Endothelial cell of hepatic sinusoid (primary cell): ENCODE results near the gene UST.
"Not testable (repeated sequence)": the region's sequence is repeated elsewhere in the genome, so short reads cannot be mapped to it uniquely, and the experiment has no call there.

Experiments used
- in situ Hi-C: cut with HindIII; loops from 2 replicates; pipeline ENCODE4 v1.10.0; 2017; ENCODE audit warnings: low sequenced_read_pairs

UST gene

DNA sequence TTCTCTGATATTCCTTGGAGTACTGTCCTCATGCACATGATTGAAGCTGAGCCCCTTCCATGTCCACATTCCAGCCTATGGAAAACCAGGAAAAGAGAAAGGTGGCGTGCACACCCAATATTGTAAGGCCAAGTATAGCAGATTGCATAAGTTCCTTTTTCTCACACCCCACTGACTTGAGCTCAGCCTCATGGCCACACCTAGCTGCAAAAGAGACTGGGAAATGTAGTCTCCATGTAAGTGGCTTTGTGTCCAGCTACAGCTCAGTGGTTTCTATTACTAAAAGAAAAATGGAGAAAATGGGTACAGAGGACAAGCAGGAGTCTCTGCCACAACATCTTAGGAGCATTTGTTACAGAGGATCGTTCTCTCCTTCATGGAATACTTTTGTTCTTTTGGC lies 10.8 kb upstream of the UST start:
- in situ Hi-C loops = no loop called here

DNA sequence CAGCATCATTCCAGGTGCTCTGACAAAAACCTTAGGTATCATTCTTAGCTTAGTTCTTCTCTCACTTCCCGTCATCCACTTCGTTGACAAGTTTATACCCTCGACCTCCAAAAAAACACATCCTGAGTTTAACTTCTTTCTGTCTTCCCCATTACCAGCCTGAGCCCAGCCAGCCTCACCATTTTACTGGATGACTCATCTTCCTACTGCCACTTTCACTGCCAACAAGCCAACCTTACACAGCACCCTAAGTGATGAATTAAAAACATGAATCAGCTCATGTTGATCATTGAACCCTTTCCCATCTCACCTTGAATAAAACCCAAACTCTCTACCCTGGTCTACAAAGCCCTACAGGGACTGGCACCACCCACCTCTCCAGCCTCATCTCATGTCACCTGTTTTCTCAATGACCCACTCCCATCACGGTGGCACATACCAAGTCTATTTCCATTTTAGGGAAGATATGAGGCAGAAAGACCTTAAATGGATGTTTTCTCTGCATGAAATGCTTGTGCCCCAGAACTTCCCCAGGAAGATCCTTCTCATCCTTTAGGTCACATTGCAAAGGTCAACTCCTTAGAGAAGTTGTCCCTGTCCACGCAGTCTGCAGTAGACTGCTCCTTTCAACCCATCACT lies 9.9 kb upstream of the UST start:
- in situ Hi-C loops = no loop called here

DNA sequence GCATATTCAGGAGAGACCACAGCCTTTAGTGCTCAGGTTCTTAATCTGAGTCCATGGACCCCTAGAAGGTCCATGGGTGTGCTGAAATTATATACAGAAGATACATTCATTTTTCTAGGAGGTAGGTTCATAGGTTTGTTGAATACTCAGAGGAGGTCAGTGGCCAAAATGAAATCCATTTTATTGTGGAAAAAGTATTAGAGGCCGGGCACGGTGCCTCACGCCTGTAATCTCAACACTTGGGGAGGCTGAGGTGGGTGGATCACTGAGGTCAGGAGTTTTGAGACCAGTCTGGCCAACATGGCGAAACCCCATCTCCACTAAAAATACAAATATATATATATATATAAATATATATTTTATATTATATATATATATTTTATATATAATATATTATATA lies 9.0 kb upstream of the UST start:
- in situ Hi-C loops = no loop called here

DNA sequence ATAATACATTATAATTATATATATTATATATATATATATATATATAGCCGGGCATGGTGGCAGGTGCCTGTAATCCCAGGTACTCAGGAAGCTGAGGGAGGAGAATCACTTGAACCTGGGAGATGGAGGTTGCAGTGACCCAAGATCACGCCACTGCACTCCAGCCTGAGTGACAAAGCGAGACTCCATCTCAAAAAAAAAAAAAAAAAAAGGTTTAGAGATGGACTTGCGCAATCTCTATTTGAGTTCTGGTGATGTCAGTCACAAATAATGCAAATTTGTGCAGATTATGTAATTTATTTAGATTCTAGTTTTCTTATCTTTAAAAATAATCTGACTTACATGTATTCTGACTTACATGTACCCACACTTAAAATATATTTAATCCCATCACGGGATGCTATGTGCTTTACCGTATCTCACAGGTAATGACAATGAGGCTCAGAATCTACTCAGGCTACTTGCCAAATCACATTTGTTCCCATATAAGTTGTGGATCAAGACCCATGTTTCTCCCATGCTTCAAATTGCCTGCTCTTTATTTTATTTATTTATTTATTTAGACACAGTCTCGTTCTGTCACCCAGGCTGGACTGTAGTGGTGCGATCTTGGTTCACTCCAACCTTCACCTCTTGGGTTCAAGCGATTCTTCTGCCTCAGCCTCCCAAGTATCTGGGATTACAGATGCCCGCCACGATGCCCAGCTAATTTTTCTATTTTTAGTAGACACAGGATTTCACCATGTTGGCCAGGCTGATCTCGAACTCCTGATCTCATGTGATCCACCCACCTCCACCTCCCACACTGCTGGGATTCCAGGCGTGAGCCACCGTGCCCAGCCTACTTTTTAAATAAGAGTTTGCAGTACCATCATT lies 7.6 kb upstream of the UST start:
- in situ Hi-C loops = no loop called here

DNA sequence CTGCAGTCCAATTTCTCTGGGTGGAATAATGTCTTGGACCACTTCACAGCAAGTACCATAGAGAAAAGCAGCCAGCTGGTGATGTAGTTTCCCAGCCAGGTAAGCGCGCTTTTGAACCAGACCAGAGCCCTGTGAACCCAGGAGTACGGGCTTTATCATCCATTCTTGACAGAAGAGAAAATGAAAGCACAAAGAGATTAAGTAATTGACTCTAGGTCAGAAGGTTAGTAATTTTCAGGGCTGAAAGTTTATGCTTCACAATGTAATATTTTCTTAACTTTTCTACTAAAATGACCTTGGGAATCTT lies 7.1 kb upstream of the UST start:
- in situ Hi-C loops = no loop called here

DNA sequence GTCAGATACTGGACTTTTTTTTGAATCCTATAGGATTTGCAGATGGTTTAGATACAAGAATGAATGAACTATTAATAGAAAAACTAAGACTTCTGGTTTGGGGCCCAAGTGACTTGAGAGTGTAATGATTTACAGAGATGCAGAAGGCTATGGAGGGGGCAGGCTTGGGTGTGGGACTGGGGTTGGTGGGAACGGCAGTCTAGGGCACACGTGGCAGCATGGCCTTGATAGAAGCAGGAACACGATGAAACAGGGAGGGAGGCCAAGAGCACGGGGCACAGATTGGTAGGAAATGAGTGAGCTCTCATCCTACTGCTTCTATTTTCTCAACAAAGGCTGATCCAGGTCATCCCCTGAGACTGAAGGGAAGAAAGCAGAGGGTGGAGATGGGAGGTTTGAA lies 3.4 kb upstream of the UST start:
- in situ Hi-C loops = no loop called here

DNA sequence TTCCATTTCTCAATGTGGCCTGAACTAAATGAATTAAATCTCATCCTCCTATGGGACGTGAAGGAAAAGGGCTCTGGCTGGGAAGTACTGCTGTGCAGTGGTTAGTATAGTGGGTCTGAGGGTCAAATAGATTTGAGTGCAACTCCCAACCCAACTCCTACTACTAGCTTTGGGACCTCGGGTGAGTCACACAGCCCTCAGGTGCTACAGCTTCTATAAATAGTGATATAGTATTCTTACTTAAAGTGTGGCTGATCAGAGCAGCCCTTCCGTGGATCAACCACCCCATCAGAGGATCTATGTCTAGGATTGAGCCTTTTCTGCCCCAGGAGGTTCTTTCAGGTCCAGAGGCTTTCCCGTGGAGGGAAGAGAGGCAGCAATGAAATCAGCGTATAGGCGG lies 904 bp upstream of the UST start:
- in situ Hi-C loops = no loop called here

DNA sequence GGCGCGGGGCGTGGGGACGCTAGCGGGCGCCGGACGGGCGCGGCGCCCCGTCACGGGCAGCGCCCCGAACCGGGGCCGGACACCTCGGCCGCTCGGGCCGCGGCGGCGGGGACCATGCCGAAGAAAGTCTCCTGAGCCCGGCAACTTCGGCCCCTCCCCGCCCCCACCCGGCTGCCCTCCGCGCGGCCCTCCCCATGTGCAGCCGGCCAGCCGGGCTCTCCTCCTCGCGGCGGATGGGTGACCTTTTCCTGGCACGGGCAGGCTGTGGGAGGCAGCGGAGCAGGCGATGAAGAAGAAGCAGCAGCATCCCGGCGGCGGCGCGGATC lies 278 bp downstream of the UST start:
- in situ Hi-C loops = no loop called here

DNA sequence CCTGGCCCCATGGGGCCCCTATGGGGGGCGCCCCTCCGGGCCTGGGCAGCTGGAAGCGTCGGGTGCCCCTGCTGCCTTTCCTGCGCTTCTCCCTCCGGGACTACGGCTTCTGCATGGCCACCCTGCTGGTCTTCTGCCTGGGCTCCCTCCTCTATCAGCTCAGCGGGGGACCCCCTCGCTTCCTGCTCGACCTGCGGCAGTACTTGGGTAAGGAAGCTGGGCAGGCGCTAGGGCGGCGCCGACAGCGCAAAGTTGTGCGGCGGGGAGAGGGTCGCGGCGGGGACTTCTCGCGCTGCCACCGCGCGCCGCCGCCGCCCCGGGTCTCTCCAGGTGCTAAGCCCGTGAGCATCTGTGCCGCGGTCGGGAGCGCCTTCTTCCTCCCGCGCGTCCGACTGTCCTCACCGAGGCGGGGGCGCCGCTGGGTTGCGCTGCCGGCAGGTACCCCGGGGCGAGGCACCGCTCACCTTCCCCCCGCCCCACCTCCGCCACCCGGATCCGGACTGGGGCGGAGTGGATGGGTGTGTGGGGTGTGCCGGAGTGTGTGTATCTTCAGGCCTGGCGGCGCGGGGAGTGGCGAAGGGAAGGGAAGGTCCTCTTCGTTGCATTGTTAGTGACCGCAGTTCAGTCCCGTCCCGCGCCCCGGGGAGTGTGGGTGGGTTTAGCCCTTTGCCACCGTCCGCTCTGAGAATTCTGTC lies 788 bp downstream of the UST start:
- in situ Hi-C loops = no loop called here

DNA sequence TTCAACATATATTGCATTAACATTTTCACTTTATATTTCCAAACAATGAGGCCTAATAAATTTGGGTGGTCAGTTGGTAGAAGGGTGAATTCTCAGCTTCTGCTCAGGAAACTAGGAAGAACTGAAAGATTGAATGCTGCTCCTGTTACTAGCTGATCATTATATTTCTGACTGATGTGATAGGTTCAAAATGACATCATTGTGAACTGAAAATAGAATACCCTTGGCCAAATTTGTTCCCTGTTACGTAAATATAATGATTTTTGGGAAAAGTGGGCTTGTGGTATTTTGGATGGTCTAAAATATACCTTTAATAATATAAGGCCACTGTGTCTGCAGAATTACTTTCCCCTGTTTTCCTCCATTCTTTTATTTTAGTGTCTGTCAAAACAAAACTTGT lies 2.8 kb downstream of the UST start:
- in situ Hi-C loops = no loop called here

DNA sequence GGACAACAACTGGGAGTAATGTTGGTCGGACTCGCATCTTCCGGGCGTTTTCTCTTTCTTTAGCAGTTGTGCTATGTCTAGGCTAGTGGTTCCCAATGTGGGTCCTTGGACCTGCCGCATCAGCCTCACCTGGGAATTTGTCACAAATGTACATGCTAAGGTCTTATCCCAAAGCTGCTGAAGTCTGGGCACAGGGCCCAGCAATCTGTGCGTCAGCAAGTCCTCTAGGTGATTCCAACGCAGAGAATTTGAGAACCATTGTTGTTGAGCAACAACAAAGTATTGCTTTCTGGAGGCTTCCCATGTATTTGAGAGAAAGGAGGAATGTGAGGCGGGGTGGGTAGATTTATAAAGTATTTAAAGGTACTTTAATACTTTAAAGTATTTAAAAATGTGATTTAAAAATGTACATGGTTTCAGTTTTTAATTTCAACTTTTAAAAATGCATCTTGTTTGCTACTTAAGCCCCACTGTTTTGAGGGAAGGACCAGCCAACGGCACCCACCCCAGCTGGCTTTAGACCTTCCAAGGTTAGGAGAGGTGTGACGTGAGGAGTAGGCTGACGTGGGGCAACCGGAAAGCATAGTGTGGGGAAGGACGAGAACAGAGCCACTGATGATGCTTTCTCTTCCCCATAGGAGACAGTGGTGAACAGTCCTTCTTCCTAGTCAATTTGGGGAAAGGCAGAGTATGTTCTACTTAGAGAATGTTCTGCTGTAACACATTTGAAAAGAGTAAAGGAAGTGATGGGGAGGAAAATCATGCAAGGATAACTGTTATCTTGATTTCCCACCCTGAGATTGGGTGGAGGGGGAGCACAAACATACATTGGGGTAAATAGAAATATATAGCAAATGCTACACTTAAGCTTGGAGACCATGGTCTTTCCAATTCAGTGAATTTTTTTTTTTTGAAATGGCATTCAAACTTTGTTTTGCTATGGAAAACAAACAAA lies 4.3 kb downstream of the UST start:
- in situ Hi-C loops = no loop called here

DNA sequence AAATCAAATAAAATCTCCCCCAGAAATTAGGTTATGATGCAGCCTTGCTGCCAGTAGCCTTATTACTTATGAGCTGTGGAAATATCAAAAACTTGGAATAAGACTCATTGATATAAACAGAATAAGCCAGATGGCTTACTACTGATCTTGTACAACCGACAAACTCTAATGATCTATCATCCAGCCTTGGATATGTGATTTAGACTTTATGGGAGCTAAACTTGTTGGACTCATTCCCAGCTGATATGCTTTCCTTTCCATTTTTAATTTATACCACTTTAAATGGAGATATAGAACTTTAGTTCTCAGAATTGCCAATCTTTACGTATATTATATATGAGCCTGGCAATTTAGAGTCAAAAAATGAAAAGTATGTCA lies 5.0 kb downstream of the UST start:
- in situ Hi-C loops = no loop called here

DNA sequence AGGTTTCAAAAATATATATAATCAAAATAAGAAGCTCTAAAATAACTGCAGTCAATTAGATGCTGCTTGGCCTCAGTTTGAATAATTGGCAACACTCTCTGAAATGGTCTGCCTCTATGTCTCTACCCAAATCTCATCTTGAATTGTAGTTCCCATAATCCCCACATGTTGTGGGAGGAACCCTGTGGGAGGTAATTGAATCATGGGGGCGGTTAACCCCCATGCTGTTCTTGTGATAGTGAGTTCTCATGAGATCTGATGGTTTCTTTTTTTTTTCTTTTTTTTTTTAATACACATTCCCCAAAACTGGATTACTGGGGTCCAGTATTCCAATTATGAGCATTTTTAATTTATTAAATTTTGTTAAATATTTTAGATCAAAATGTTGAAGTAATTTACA lies 8.5 kb downstream of the UST start:
- in situ Hi-C loops = not testable (repeated sequence)

DNA sequence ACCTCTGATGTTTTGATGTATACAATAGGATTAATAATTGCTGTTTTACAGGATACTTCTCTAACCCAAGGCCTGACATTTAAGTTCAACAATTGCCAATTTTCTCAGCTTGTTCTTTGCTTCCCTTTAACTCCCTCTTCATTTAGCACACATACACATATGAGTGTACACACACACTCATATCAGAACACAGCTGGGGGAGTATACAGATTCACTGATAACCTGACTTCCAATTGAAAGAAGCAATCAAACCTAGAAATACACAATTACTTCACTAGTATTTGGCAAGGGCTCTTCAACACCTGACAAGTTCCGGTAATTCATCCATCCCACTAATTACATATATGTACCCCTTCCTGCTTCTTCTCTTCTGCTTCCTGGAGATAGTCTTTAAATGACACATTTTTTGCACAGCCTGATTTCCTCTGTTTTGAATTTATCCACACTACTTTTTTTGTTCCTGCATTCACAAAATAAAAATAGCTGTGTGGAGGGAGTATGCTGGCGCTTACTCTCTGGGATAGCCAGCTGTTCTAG lies 11.2 kb downstream of the UST start:
- in situ Hi-C loops = no loop called here

DNA sequence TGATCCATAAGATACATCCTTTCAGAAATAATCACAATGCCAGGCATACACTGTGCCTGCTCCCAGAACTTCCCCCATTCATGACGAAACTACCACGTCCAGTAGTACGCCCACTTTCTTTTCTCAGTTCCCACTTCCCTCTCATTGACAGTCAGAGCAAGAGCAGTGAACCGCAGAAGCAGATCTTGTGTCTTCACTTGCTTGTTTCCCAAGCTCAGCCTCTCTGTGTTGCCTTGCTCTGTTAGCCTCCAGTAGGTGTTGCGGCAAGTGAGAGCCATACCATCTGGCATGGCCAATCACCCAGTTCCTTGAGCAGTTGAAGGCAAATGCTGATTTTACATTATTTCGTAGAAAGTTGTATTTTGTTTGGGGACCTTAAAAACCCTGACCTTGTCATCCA lies 11.7 kb downstream of the UST start:
- in situ Hi-C loops = no loop called here

DNA sequence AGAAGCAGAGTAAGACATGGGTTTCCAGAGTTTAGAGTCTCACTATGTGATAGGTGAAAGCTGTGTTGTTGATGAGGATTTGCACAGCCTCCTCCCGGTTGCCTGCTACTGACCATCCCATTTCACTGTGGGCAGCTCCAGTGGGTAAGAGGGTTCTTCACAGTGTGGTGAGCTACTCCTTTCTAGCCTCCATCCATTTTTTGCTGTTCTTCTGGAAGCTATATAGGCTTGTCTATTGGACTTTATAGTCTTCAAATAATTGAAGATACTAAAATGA lies 13.4 kb downstream of the UST start:
- in situ Hi-C loops = no loop called here

DNA sequence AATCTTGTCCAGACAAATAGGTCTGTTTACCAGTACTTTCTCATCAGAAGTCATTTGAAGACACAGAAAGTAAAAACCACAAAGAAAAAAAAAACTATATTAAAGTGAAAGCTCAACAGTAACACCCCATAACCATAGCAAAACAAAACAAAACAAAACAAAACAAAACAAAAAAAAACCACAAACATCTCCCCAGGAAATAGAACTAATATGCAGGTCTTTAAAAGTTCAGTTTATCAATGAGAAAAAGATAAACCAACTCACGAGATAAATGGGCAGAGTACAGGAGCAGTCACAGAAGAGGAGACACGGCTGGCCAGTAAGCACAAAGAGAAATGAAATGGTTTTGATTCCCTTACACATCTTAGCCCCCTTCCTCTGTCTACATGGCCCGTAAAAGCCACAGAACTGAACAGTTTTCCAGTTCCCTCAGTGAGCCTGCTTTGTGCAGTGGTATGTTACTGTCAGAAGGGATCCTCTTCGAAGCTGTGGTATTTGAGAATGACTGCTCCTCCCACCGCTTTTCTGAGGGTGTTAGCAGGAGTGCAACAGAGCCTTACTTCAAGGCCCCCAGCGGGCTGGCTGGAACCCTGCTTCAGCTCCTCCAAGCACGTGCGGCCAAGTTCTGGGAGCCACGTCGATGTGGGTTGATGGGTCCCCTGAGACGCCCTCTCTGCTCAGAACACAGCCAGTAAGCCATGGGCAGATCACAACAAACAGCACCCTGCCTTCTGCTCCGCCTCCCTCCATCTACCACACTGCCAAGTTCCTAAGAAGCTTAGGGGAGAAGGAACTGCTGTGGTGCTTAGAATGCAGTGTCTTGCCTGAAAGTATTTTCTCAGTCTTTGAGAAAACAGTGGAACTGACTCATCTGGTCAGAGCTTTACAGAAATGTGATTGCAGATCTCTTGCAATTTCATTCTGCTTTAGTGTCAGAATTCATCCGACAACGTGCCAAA lies 14.0 kb downstream of the UST start:
- in situ Hi-C loops = no loop called here

DNA sequence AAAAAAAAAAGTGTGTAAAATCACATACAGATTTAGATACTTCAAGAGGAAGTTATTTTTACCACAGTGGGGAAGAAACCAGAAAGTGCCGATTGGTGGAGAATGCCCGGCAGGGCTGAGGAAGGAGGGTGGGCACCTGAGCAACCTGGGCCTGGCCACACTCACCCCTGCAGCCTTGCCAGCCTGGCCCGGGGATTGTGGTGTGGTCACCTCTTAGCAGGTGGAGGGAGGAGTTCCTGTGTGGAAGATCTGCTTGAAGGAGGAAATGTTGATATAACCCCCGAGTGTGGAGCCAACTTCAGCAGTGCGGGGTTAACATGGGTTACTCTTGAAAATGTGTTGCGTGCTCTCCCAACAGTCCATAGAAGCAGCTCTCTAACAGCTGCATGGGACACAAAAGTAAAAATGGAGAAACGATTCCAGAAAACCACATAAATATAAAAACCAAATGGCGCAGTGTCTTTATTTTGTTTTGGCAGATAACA lies 14.7 kb downstream of the UST start:
- in situ Hi-C loops = no loop called here

DNA sequence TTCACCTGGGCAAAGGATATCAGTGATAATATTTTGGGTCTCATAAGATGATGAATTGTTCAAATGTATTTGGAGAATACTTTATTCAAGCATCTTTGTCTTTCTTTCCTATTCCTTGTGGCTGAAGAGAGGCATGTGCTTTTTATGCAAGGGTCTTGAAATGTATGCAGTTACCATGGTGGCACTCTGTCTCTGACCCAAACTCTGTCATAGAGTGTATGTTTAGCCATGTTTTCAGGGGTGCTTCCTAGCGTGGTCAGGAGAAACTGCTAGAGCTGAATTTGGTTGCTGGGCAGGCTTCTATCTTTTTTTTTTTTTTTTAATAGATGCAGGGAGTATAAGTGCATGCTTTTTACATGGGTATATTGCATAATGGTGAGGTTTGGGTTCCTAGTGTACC lies 15.4 kb downstream of the UST start:
- in situ Hi-C loops = no loop called here
